Right lobe of liver (tissue), 6 donors: ENCODE results near the gene ECT2. TPM values are rescaled to one million over a fixed set of nuclear protein-coding genes. Genes with fewer than 3 reads are reported as not detected.
"Not testable (repeated sequence)": the region's sequence is repeated elsewhere in the genome, so short reads cannot be mapped to it uniquely, and the experiment has no call there.

ENCODE experiments used
- ATAC-seq, 4 donors: fragments of 200-7000 bp; cut with Tn5 transposase; one replicate each; pipeline ENCODE4 v1.9.1; 2020; ENCODE audit warnings: mild to moderate bottlenecking in 4 of 4, moderate library complexity in 4 of 4
- DNase-seq, 3 donors: peaks; one replicate each; pipeline ENCODE4 v3.0.0-alpha.2; 2020
- H3K27ac ChIP-seq, 3 donors: fragments of 200-600 bp; one replicate each; pipeline ENCODE4 v1.8.0; 2022
- H3K27me3 ChIP-seq, 2 donors: fragments of 200-600 bp; one replicate each; pipeline ENCODE4 v1.8.0; 2022
- H3K36me3 ChIP-seq, 4 donors: fragments of 200-600 bp; sonication (generic) in 1 of 4; one replicate each; pipeline versions ENCODE4 v1.5.1 to v1.8.0; 2017 to 2022; ENCODE audit warnings: control low read depth in 1 of 4
- H3K4me1 ChIP-seq, 4 donors: fragments of 200-600 bp; sonication (generic) in 1 of 4; one replicate each; pipeline versions ENCODE4 v1.5.1 to v1.8.0; 2017 to 2022; ENCODE audit warnings: control low read depth in 1 of 4
- H3K4me3 ChIP-seq, 3 donors: fragments of 200-600 bp; one replicate each; pipeline ENCODE4 v1.8.0; 2022
- H3K9me3 ChIP-seq, 4 donors: fragments of 200-600 bp; sonication (generic) in 1 of 4; one replicate each; pipeline versions ENCODE4 v1.5.1 to v1.8.0; 2017 to 2022; ENCODE audit warnings: control low read depth in 1 of 4
- CTCF ChIP-seq, 4 donors: fragments of 200-600 bp in 3 of 4; fragments of 450-650 bp in 1 of 4; IDR thresholded peaks; one replicate each; pipeline versions ENCODE4 v1.5.1 to v1.8.0; 2016 to 2022; ENCODE audit warnings: antibody characterized with exemption in 4 of 4, mild to moderate bottlenecking in 2 of 4
- POLR2A ChIP-seq: fragments of 450-650 bp; IDR thresholded peaks from one replicate; pipeline ENCODE4 v1.6.1; 2017; ENCODE audit warnings: antibody characterized with exemption, mild to moderate bottlenecking
- WGBS: methylation state at CpG from one replicate; pipeline ENCODE4 v1.1.6; 2018; ENCODE audit warnings: low coverage, low lambda C conversion rate; ENCODE audit not compliant: insufficient coverage; ENCODE audit errors: missing lambda C conversion rate; 5-methylcytosine and 5-hydroxymethylcytosine counted together
- intact Hi-C, 2 donors: fragments of 100-400 bp; cut with DNase I; formaldehyde crosslinking; loops; one replicate each; pipeline versions ENCODE4 v1.11.2 to v1.14.1; 2022
- total RNA-seq, 6 experiments: library from RNA; depleted of rRNA in 2 of 6; stranded (reverse); fragments of >200 nt in 2 of 6; fragmentation: NEBNext Ultra II Directional in 3 of 6; extraction: Animal tissue kit (Norgen Biotek cat#: 25700) in 3 of 6; gene quantifications; one replicate each; pipeline versions ENCODE4 v1.1.0 to v1.2.4, GENCODE V29; 2016 to 2023
- donor health status: DM: no; HTN: yes; CAD: no.
- donor health status: DM: no; HTN: no; CAD: no.
- donor health status: DM: no; HTN: no; CAD: no.
- donor health status: DM: no; HTN: yes; CAD: no.
- donor health status: DM: no; HTN: yes; CAD: no.

ECT2 gene
- total RNA-seq, 6 experiments from 2014 or later: 1.5 to 7.8 (median 3.8) TPM

GRCh38 chr3:172750069-172750367 lies 508 bp upstream of the ECT2 start:
- no peaks in the 10 kb centered on the region for H3K36me3 ChIP-seq
- 11% methylated on average over 9 of the region's 9 CpGs for WGBS

DNA sequence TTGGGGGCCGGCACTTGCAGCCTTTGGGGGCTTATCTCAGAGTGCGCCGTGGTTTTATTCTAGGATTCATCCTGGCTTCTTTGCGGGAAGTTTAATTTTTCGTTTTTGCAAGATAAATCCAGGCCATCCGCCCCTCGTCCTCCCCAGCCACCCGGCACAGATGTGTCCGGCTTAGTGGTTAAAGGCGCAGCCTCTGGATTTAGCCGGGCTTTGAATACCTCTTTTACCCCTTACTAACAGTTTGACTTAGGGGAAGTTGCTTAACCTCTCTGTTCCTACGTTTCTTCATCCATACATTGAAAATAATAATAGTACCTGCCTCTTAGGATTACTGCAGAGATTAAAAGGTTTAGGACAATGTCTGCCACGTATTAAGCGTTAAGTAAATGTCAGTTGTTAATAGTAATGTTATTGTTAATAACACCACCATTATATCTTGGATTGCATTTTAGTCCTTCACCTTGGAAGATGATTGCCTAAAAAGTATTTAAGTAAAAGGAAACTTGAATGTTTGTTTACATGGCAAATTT lies 714 bp downstream of the ECT2 start:
- peak in 3 of 4 donors; percentile 18 for ATAC-seq
- peak overlapping the region; percentile 18 to 44 (median 41) for H3K27ac ChIP-seq
- H3K4me3 ChIP-seq: peak overlapping the region; percentile 67 to 88 (median 69)
- no peak for DNase-seq
- no peaks in the 10 kb centered on the region for H3K27me3 ChIP-seq
- intact Hi-C loops: no loop called here
- no peaks in the 10 kb centered on the region for H3K36me3 ChIP-seq
- TF ChIP-seq POLR2A (no peak), CTCF (IDR thresholded peaks at IDR 0.05) (no peak)
- H3K4me1 ChIP-seq: peaks cover 0 to 8% (median 0%) of the 10 kb centered on the region in 4 donors
- H3K9me3 ChIP-seq: no peaks in the 10 kb centered on the region
- WGBS: under 1% methylated on average over 11 of the region's 14 CpGs

More at GRCh38 chr3:172750069-172750367, 508 bp upstream of the ECT2 start:
- TF ChIP-seq POLR2A (no peak), CTCF (IDR thresholded peaks at IDR 0.05) (no peak)
- DNase-seq (no peak), ATAC-seq (no peak)
- Histone ChIP-seq H3K9me3 (no peaks in the 10 kb centered on the region), H3K4me1 (peaks cover 0 to 8% (median 0%) of the 10 kb centered on the region in 4 donors), H3K27ac (peak overlapping the region in 1 of 3 donors; percentile 60), H3K27me3 (no peaks in the 10 kb centered on the region), H3K4me3 (peak overlapping the region; percentile 30 to 88 (median 67))
- intact Hi-C loops: no loop called here

GRCh38 chr3:172752651-172753050 lies 2.1 kb downstream of the ECT2 start:
- 79% methylated on average over 1 of the region's 1 CpG for WGBS
- Histone ChIP-seq H3K27ac (no peak overlapping the region), H3K27me3 (no peaks in the 10 kb centered on the region), H3K4me3 (no peak overlapping the region), H3K9me3 (no peaks in the 10 kb centered on the region), H3K36me3 (no peaks in the 10 kb centered on the region), H3K4me1 (peaks cover 0 to 8% (median 0%) of the 10 kb centered on the region in 4 donors)
- DNase-seq (no peak), ATAC-seq (no peak)
- intact Hi-C loops: no loop called here
- TF ChIP-seq CTCF (IDR thresholded peaks at IDR 0.05): no peak
- no peak for TF ChIP-seq POLR2A

- Histone ChIP-seq H3K27me3 (no peaks in the 10 kb centered on the region), H3K36me3 (no peaks in the 10 kb centered on the region), H3K9me3 (no peaks in the 10 kb centered on the region), H3K27ac (no peak overlapping the region), H3K4me1 (peaks cover 0 to 8% (median 0%) of the 10 kb centered on the region in 4 donors), H3K4me3 (no peak overlapping the region)
- no peak for ATAC-seq
- intact Hi-C loops: no loop called here
- DNase-seq: no peak
- WGBS: no CpG with 5 or more reads among the region's 1 CpG
- TF ChIP-seq CTCF (IDR thresholded peaks at IDR 0.05): no peak
- TF ChIP-seq POLR2A: no peak
Observed at GRCh38 chr3:172753125-172753524, 2.6 kb downstream of the ECT2 start.

DNA sequence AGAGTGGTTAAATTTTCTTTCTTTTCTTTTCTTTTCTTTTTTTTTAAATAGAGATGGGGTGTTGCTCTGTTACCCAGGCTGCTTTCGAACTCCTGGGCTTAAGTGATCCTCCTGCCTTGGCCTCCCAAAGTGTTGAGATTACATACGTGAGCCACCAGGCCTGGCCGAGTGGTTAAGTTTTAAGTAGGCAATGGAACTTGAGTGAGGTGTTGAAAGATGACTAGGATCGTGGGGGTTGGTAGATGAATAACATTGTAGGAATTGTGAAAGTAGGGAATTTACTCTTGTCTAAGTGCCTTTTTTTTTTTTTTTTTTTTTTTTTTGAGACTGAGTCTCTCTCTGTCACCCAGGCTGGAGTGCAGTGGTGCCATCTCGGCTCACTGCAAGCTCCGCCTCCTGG lies 9.9 kb downstream of the ECT2 start:
- H3K4me1 ChIP-seq, H3K9me3 ChIP-seq, intact Hi-C loops, H3K36me3 ChIP-seq, H3K27ac ChIP-seq, DNase-seq, ATAC-seq, H3K4me3 ChIP-seq, H3K27me3 ChIP-seq: not testable (repeated sequence)
- WGBS: 93% methylated on average over 6 of the region's 6 CpGs
